Transverse colon (tissue), 4 donors: Measurements from ENCODE around the gene PLCB1. TPM values are rescaled to one million over a fixed set of nuclear protein-coding genes. Genes with fewer than 3 reads are reported as not detected.

Experiments used
- DNase-seq: peaks from one replicate; pipeline ENCODE4 v3.0.0-alpha.2; 2019
- H3K27ac ChIP-seq, 4 donors: fragments of 200-600 bp; sonication (generic); 2 replicates each; pipeline ENCODE4 v1.5.1; 2016 to 2018; ENCODE audit warnings: inconsistent platforms in 4 of 4
- H3K27me3 ChIP-seq: fragments of 200-600 bp; sonication (generic); 2 replicates; pipeline ENCODE4 v1.5.1; 2017; ENCODE audit warnings: inconsistent platforms
- H3K36me3 ChIP-seq, 4 donors: fragments of 200-600 bp; sonication (generic); 2 replicates each; pipeline ENCODE4 v1.5.1; 2017 to 2019; ENCODE audit warnings: inconsistent platforms in 4 of 4
- H3K4me1 ChIP-seq, 4 donors: fragments of 200-600 bp; sonication (generic); 2 replicates each; pipeline ENCODE4 v1.5.1; 2017 to 2020; ENCODE audit warnings: inconsistent platforms in 4 of 4
- H3K4me3 ChIP-seq, 4 donors: fragments of 200-600 bp; sonication (generic); 1 replicate in 1 of 4; 2 replicates in 3 of 4; pipeline versions ENCODE4 v1.5.1 to v1.6.1; 2017 to 2019; ENCODE audit warnings: inconsistent platforms in 4 of 4
- H3K9me3 ChIP-seq, 2 donors: fragments of 200-600 bp; sonication (generic); 2 replicates each; pipeline ENCODE4 v1.5.1; 2017 to 2019; ENCODE audit warnings: inconsistent platforms in 2 of 2
- EP300 ChIP-seq: sonication (generic); formaldehyde crosslinking; IDR thresholded peaks from one replicate; pipeline ENCODE4 v1.6.1; 2017; ENCODE audit warnings: antibody characterized with exemption, low read depth
- POLR2A ChIP-seq: fragments of 450-650 bp; IDR thresholded peaks from one replicate; pipeline ENCODE4 v1.6.1; 2016; ENCODE audit warnings: antibody characterized with exemption, mild to moderate bottlenecking, moderate library complexity
- POLR2AphosphoS5 ChIP-seq, 3 donors: sonication (generic); formaldehyde crosslinking; IDR thresholded peaks; one replicate each; pipeline ENCODE4 v1.6.1; 2016; ENCODE audit warnings: antibody characterized with exemption in 3 of 3
- WGBS, 2 donors: methylation state at CpG; one replicate each; pipeline ENCODE4 v1.1.5; 2018; ENCODE audit warnings: low coverage in 1 of 2; 5-methylcytosine and 5-hydroxymethylcytosine counted together
- in situ Hi-C, 4 donors: fragments of 200-750 bp; cut with MboI; loops; one replicate each; pipeline versions ENCODE4 v1.15.0 to v1.15.1; 2017; ENCODE audit warnings: low sequenced_read_pairs in 3 of 4, low pct_ligation_motif_present in 1 of 4, low pct_unique_long_range_greater_than_20kb in 1 of 4
- intact Hi-C: fragments of 100-400 bp; cut with DNase I; formaldehyde crosslinking; loops from one replicate; pipeline ENCODE4 v1.15.1; 2023; ENCODE audit warnings: low total_unique reads
- total RNA-seq, 4 donors: library from RNA; depleted of rRNA; stranded (reverse); fragments of >200 nt; gene quantifications; one replicate each; pipeline ENCODE4 v1.1.0, GENCODE V29; 2016
- TF ChIP-seq, protein P1 (sequence below), 5 experiments: fragments of 200-600 bp in 3 of 5; fragments of 450-650 bp in 2 of 5; sonication (generic) in 3 of 5; IDR thresholded peaks; 1 replicate in 2 of 5; 2 replicates in 3 of 5; pipeline ENCODE4 v1.5.1; 2016 to 2017; ENCODE audit warnings: antibody characterized with exemption in 5 of 5, inconsistent platforms in 3 of 5, mild to moderate bottlenecking in 2 of 5, moderate library complexity in 1 of 5

PLCB1 gene
- total RNA-seq, 4 donors from 2014 or later: 13.1 to 18.6 (median 15.8) TPM

DNA sequence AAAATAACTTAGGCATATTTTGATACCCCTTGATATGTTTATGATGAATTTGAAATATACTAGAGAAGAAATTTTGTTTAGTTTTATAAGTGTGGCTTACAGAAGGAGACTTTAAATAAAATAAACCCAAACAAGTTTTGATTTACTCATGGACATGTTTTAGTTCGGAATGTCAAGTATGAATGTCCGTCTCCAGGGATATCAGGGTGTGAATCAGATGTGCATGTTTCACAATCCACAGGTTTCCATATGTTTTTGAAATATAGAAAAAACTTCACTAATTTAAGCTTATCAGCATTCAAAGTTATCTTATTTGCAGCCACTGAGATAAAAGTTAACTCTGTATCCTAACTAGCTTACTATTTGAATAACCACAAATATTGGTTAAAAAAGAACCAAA lies 51.5 kb downstream of the PLCB1 start:
- in situ Hi-C loops: no loop called here
- intact Hi-C loops: no loop called here
- H3K27ac ChIP-seq: no peak overlapping the region
- H3K4me1 ChIP-seq: peaks cover 0 to 3% (median 0%) of the 10 kb centered on the region in 4 donors
- TF ChIP-seq EP300 (no peak), POLR2A (no peak), POLR2AphosphoS5 (IDR thresholded peaks at IDR 0.05) (no peak)
- TF ChIP-seq, protein P1, sequence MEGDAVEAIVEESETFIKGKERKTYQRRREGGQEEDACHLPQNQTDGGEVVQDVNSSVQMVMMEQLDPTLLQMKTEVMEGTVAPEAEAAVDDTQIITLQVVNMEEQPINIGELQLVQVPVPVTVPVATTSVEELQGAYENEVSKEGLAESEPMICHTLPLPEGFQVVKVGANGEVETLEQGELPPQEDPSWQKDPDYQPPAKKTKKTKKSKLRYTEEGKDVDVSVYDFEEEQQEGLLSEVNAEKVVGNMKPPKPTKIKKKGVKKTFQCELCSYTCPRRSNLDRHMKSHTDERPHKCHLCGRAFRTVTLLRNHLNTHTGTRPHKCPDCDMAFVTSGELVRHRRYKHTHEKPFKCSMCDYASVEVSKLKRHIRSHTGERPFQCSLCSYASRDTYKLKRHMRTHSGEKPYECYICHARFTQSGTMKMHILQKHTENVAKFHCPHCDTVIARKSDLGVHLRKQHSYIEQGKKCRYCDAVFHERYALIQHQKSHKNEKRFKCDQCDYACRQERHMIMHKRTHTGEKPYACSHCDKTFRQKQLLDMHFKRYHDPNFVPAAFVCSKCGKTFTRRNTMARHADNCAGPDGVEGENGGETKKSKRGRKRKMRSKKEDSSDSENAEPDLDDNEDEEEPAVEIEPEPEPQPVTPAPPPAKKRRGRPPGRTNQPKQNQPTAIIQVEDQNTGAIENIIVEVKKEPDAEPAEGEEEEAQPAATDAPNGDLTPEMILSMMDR (IDR thresholded peaks at IDR 0.05): no peak
- WGBS, 2 donors: 83 to 89% methylated on average over 2 of the region's 2 CpGs
- DNase-seq: no peak
- H3K27me3 ChIP-seq: no peaks in the 10 kb centered on the region
- H3K36me3 ChIP-seq: no peaks in the 10 kb centered on the region
- no peaks in the 10 kb centered on the region for H3K9me3 ChIP-seq
- H3K4me3 ChIP-seq: no peak overlapping the region

DNA sequence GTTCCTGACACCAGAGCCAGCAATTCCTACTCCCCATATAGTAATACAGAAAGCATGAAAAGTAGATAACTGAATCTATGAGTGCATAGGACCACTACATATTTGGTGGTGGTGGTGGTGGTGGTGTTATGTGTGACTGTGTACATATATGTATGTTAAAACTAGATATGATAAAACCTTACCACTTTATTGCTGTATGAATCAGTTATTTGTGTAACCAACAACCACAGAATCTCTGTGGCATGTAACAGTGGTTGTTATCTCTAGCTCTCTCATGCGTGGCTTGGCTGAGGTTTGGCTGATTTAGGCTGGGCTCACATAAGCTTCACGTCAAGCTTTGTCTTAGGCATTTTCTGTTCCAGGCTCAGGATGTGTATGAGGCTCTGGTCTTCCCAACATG lies 55.7 kb downstream of the PLCB1 start:
- TF ChIP-seq POLR2A (no peak), POLR2AphosphoS5 (IDR thresholded peaks at IDR 0.05) (no peak), EP300 (no peak)
- TF ChIP-seq, protein P1 (IDR thresholded peaks at IDR 0.05): no peak

DNA sequence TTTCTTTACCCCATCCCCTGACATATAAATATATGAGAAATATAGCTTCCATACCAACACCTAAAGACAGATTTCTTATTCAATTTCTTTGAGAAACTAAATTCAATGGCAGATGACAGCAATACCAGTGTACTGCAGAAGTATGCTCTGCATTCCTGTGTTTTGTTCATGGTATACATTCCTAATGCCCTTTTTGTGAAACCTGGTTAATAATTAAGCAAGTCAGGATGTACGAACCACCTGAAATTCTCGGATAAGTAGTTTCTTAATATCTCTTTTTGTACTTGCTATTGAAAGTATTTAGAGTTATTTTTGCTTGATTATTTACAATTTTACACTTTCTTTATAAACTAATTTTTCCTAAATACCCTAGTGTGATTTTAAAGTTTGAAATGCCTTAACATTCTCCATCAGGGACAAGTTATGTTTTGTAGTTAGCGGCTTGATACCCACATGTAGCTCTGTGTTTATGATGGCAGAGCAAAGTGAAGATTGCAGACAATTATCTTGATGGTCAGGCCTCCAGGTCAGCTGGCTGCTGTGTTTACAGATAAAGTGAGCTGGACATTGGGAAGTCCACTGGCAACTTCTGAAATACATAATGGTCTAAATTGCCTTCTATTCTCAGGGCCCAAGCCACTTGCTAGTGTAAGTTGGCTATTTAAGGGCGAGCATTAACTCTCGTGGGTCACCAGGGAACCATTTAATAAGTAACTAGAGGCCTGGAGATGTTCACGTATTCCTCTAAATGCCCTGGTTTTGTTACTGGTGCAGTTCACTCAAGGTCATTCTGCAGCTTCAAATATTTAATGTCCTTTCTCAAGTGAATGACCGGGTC lies 58.2 kb downstream of the PLCB1 start:
- Histone ChIP-seq H3K9me3 (peaks cover 0 to 6% of the 10 kb centered on the region in 2 donors), H3K4me1 (no peaks in the 10 kb centered on the region), H3K4me3 (no peak overlapping the region), H3K27ac (no peak overlapping the region), H3K36me3 (no peaks in the 10 kb centered on the region), H3K27me3 (no peaks in the 10 kb centered on the region)
- no peak for DNase-seq
- WGBS, 2 donors: 65 to 81% methylated on average over 6 to 7 of the region's 7 CpGs
- in situ Hi-C loops (no loop called here), intact Hi-C loops (no loop called here)
- TF ChIP-seq, protein P1 (IDR thresholded peaks at IDR 0.05): no peak
- TF ChIP-seq POLR2A: no peak
- TF ChIP-seq EP300: no peak
- no peak for TF ChIP-seq POLR2AphosphoS5 (IDR thresholded peaks at IDR 0.05)

More for the DNA sequence above, 55.7 kb downstream of the PLCB1 start:
- Histone ChIP-seq H3K4me1 (peaks cover 0 to 3% (median 0%) of the 10 kb centered on the region in 4 donors), H3K27me3 (no peaks in the 10 kb centered on the region), H3K27ac (no peak overlapping the region), H3K36me3 (no peaks in the 10 kb centered on the region), H3K9me3 (no peaks in the 10 kb centered on the region), H3K4me3 (no peak overlapping the region)
- intact Hi-C loops: no loop called here
- no peak for DNase-seq
- in situ Hi-C loops: no loop called here
- WGBS, 2 donors: 61% methylated on average over 2 of the region's 2 CpGs; no CpG with 5 or more reads in 1 of the 2 donors

DNA sequence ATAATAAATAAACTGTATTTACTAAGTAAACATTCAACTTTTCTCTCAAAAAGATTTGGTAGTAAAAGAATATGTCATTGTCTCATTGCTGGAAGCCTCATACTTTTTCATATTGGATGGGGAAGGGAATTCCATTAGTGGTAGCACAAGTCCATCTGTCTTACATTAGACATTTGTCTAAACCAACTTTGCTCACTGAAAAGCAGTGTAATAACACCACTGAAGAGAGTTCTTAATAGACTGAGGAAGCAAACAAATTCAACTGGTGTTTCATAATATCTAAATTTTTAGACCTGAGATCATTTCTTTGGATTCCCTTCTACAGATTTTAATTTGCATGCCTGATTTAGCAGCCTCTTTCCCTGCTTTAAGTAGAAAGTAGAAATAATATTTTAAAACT lies 62.7 kb downstream of the PLCB1 start:
- H3K4me3 ChIP-seq: no peak overlapping the region
- in situ Hi-C loops (no loop called here), intact Hi-C loops (no loop called here)
- no peak overlapping the region for H3K27ac ChIP-seq
- H3K9me3 ChIP-seq: peaks cover 0 to 6% of the 10 kb centered on the region in 2 donors
- DNase-seq: no peak
- H3K36me3 ChIP-seq: no peaks in the 10 kb centered on the region
- H3K27me3 ChIP-seq: no peaks in the 10 kb centered on the region
- no peaks in the 10 kb centered on the region for H3K4me1 ChIP-seq
- TF ChIP-seq POLR2A (no peak), POLR2AphosphoS5 (IDR thresholded peaks at IDR 0.05) (no peak), EP300 (no peak)
- TF ChIP-seq, protein P1 (IDR thresholded peaks at IDR 0.05): no peak
